Fibroblast of upper back skin (primary cell): ENCODE results near the gene FRY.
"Not testable (repeated sequence)": the region's sequence is repeated elsewhere in the genome, so short reads cannot be mapped to it uniquely, and the experiment has no call there.

Experiments used
- DNase-seq: peaks from one replicate; pipeline ENCODE4 v3.0.0-alpha.2; 2013

FRY gene

GRCh38 chr13:32031025-32031814 lies at the start of gene FRY:
FRY (plus strand) TSS chr13:32031774; CDS start chr13:32031796, 22 bp downstream.
- DNase-seq, result peak; percentile 49

DNA sequence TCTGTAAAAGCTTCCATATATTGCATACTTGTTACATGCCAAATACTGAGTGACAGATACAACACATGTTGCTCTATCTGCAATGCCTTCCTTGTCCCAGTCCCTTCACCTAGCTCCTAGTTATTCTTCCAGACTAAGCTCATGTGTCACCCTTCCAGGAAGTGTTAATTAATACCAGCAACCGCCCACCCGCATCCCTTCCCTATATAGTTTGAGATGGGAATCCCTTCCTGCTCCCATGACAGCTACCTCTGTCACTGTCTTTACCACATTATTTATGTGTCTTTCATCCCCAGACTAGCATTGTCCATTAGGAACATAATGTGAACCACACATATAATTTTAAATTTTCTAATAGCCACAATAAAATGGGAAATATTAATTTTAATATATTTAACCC lies 49.5 kb upstream of the FRY start:
- DNase-seq, result peak; percentile 33

GRCh38 chr13:31982540-31982939 lies 49.0 kb upstream of the FRY start:
- DNase-seq, result peak; percentile 93

DNA sequence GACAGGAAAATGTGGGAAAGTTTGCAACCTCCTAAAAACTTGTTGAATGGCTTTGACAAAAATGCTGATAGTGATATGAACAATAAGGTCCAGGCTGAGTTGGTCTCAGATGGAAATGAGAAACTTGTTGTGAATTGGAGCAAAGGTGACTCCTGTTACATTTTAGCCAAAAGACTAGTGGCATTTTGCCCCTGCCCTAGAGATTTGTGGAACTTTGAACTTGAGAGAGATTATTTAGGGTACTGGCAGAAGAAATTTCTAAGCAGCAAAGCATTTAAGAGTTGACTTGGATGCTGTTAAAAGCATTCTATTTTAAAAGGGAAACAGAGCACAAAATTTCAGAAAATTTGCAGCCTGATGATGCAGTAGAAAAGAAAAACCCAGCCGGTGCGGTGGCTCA lies 47.9 kb upstream of the FRY start:
- DNase-seq, result not testable (repeated sequence)

DNA sequence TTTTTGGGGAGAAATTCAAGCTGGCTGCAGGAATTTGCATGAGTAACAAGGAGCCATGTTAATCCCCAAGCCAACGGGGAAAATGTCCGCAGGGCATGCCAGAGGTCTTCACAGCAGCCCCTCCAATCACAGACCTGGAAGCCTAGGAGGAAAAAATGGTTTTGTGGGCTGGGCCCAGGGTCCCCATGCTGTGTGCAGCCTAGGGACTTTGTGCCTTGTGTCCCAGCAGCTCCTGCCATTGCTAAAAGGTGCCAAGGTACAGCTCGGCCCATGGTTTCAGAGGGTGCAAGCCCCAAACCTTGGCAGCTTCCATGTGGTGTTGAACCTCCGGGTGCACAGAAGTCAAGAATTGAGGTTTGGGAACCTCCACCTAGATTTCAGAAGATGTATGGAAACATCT lies 47.2 kb upstream of the FRY start:
- not testable (repeated sequence) for DNase-seq

DNA sequence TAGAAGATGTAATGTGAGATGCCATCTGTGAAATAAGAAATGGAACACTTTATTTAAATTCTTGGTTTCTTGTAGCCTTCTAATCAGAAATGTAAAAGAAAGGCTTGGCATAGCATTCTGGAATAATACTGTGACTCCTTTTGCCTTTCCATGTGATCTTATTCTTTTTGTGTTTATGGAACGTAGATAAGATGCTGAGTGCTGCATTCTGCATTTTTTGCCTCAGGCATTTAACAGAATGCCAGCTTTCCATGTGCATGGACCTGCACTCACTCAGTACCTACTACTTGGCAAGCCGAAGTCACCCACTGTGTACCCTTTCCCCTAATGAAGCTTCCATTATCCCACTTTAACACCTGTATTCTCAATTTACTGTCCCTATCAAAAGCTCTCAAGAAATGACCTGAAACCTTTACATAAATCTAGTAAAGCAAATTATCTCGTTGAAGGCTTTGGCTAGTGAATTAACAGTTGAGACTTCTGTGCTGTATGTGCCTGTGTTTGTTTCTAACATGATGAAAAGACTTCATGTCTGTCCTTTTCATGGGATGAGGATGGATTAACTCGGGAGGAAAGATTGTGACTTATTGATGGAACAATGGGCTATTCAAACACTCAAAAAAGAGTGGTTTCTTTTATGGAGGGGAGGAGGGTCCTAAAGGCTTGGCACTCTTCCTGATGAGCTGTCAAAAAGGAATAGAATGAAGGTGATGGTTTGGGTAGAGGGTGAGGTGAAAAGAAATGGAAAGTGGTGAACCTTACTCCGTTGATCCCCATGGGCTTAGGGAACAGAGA lies 44.7 kb upstream of the FRY start:
- DNase-seq, result no peak

DNA sequence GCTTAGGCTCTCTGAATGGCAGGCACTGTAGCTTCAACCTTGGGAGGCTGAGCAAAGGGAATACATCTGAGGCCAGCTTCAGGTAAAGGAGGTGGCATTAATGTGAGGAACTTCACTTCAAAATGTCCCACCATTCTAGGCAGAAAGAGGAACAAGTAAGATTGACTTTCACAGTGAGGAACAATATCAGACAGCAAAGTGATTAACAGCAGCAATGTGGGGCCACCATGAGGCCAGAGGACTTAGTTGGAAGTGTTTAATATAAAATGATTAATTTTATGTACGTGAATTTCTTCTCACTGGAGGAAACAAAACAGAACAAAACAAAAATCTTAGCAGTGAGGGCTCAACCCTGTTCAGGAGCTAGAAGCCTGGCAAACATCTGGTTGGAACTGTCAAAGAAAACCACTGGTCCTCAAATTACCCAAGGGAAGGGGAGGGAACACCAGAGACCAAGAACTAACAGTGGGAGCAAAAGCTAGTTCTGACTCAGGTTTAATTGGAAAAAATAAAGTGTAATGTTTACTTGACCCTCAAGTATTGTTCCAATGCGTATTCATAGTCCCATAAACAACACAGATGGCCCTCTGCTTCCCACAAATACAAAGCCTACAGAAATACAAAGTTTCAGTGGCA lies 43.9 kb upstream of the FRY start:
- no peak for DNase-seq

- not testable (repeated sequence) for DNase-seq
These were observed 37.2 kb upstream of the FRY start for GRCh38 chr13:31994367-31994766.

GRCh38 chr13:31996601-31997000 lies 35.0 kb upstream of the FRY start:
- DNase-seq, result no peak

GRCh38 chr13:31997641-31998040 lies 33.9 kb upstream of the FRY start:
- DNase-seq, result no peak

DNA sequence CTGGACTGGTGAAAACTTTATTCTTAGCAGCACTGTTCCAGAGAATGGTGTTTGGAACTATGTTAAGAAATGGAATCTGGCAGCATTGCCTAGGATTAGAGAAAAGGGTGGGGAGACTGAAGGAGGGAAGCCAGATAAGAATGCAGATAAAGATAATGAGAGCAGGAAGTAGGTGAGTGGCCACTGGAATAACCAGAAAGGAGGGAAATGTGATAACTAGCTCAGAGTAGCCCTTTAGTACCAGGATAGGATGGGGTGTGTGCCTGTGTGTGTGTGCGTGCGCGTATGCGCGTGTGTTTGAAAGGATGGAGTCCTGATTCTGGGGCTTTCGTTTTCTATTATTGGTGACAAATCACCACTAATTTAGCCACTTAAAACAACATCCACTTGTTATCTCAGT lies 33.4 kb upstream of the FRY start:
- no peak for DNase-seq

- DNase-seq, result not testable (repeated sequence)
These were observed 30.8 kb upstream of the FRY start for GRCh38 chr13:32000754-32001153.

- DNase-seq, result peak; percentile 51
These were observed 30.3 kb upstream of the FRY start for GRCh38 chr13:32001154-32001768.

DNA sequence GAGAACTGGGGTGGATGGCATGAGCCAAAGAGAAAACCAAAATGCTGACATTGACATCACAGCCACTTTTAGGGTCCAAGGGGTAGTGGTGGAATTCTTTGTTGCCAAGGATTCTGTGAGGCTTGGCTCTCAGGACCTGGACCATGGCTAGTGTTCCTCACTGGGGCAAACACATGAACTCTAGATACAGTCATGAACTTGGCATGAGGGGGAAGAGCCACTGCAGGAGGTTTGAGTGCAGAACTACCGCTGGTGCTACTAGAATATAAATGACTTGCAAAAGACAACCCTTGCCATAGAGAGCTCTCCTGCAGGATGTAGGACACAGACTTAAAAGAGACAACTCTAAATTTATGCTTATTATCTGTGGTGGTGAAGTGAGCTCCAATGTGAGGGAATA lies 29.8 kb upstream of the FRY start:
- DNase-seq, result no peak

GRCh38 chr13:32002873-32003272 lies 28.7 kb upstream of the FRY start:
- no peak for DNase-seq

DNA sequence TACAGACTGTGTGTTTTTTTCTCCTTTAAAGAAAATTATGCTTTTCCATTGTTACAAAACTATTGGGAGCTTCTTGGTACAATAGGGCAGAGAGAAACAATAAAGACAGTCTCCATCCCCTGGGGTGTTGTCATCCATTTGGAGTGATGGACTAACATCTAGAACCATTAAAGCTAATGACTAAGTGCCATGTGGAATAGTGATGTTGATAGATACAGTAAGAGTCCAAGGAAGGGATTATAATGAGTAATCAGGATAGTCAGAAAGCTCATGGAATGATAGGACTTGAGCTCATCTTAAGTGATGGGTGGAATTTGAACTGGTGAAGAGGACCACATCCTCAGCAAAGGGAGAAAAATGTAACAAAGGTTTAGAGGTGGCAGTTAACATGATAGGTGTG lies 24.1 kb upstream of the FRY start:
- DNase-seq, result no peak

DNA sequence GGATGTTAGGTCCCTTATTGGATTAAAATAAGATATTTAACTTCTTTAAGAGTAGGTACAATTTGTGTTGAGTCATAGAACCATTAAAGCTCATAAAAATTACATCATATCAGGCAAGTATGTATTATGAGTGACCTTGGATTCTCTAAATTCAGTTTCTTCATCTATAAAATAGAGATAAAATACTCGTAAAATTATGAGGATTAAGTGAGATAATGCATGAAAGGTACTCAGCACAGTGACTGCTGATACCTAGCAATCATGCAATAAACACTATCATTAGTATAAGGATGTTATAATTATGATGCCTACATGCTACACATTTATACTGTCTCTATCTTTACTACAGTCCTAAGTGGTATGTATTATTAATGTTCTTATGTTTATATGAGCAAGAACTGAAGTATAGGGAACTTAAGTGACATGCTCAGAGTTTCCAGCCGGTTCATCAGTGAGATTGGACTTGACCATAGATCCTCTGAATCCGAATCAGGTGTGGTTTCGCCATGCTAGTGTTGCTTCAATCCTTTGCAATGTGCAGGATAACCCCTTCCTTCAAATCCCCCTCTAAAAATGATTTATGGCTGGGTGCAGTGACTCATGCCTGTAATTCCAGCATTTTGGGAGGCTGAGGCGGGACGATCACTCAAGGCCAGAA lies 22.9 kb upstream of the FRY start:
- no peak for DNase-seq

- DNase-seq, result no peak
These were observed 22.2 kb upstream of the FRY start for GRCh38 chr13:32009362-32009761.

- DNase-seq, result peak; percentile 29
These were observed 21.4 kb upstream of the FRY start for GRCh38 chr13:32010136-32010535.

DNA sequence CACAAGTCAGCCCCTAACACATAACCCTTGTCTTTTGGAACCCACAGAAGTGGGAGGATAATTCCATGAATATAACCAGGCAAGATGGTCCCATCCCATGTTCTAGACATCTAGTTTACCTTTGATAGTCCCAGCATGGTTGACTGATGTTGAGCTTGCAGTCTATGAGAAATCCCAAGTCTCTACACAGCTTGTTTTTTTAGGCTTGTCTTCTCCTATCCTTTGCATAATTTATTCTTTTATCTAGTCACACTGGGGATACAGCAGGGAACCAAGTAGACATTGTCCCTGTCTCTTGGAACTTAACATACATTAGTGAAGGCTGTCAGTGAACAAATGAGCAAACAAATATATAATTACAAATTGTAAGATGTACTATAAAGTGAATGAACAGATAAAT lies 19.6 kb upstream of the FRY start:
- DNase-seq, result no peak

GRCh38 chr13:32013181-32013580 lies 18.4 kb upstream of the FRY start:
- no peak for DNase-seq

DNA sequence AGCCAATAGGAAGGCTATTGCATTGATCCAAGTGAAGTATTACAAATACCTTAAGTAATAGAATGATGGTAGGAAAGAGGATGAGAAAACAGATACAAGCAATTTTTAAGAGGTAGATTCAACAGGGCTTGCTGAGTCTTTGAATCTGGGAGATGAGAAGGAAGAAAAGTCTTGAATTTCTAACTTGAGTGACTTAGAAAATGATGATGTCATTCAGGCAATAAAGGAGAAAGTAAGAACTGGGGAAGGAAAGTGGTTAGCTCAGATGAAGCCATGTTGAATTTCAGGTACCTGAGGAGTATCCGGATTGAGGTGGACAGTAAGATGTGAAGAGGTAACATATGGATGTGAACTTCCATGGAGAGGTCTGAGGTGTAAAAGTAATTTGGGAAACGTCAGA lies 15.5 kb upstream of the FRY start:
- no peak for DNase-seq

DNA sequence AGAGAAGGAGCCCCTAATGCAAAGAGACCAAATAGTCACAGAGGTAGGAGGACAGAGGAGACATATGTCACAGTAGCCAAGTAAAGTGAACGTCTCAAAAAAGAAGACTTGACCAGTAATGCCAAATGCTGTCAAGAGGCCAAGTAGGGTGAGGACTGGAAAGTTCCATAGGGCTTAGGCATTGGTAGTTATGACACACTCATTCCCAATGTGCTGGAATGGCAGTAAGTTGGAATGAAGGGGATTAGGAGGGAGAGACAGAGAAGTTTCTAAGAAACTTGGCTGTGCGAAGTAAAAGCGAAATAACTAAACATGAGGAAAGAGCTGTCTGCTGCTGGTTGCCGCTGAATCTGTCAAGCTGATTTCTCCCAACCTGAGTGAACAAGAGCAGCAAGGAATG lies 14.9 kb upstream of the FRY start:
- peak; percentile 14 for DNase-seq
